Measurements from ENCODE around the gene ALOX12B. TPM values are rescaled to one million over a fixed set of nuclear protein-coding genes. Genes with fewer than 3 reads are reported as not detected.

The ALOX12B gene
- total and polyA plus RNA-seq, 2 of the 13 experiments (the other 11 are each of a cell fraction or from before 2014, with no cell fraction given), result 0.13 TPM; not detected in 1

- no peak for TF ChIP-seq ARID3A (IDR thresholded peaks at IDR 0.05; ENCODE audit: low read depth, low read length)
These were observed 16.0 kb downstream of the ALOX12B start (continued) for GRCh38 chr17:8071496-8071895.

GRCh38 chr17:8069587-8069860 is 18.0 kb downstream of the ALOX12B start:
- no peak overlapping the region for H2AFZ ChIP-seq (ENCODE audit: low read length)
- peaks cover 24% of the 10 kb centered on the region for H4K20me1 ChIP-seq (ENCODE audit: insufficient read depth, low read length)
- FAIRE-seq, result no peak
- intact Hi-C loops (cut with micrococcal nuclease; ENCODE audit: unreplicated experiment) (no loop called here), in situ Hi-C loops (cut with HindIII; ENCODE audit: extremely low pct_ligation_motif_present, low pct_unique_long_range_greater_than_20kb) (no loop called here)
- no TSS peak for BruUV-seq (replicated peaks)
- no peak for TF ChIP-seq ZHX1 (CRISPR knock-in tag; IDR thresholded peaks at IDR 0.05; ENCODE audit: low read depth)
- TF ChIP-seq POLR2A (IDR thresholded peaks at IDR 0.05; ENCODE audit: insufficient read depth in 1 of 2, low read depth in 2 of 2, low read length in 2 of 2), result 0 out of 4 replicates have a peak, but pooled peaks of 1 of the 2 experiments have one; percentile 17
- 0 out of 2 replicates have a peak, but pooled peaks have one; percentile 2 for TF ChIP-seq SKIL (CRISPR knock-in tag; IDR thresholded peaks at IDR 0.05; ENCODE audit: borderline replicate concordance)
- no peak for TF ChIP-seq ZNF138 (CRISPR knock-in tag; IDR thresholded peaks at IDR 0.05; ENCODE audit: low read depth)
- TF ChIP-seq CHD2 (IDR thresholded peaks at IDR 0.05; ENCODE audit: low read depth, low read length), result no peak
- no peaks in the 10 kb centered on the region; the same call in 1 of the 2 replicates for H3K4me1 ChIP-seq (ENCODE audit: insufficient read depth, low read length)
- H3K27ac ChIP-seq (ENCODE audit: extremely low read length, insufficient read depth, low read length), result no peak overlapping the region
- no peaks in the 10 kb centered on the region for H3K36me3 ChIP-seq (replicated peaks in 1 of 2; ENCODE audit: control insufficient read depth in 1 of 2, insufficient read depth in 2 of 2, low read length in 2 of 2)
- DNase-seq (ENCODE audit: low spot score), result no peak
- no peak overlapping the region for H3K4me3 ChIP-seq (replicated peaks in 1 of 3; ENCODE audit: insufficient read depth in 1 of 3, low read depth in 2 of 3, low read length in 3 of 3)
- 28% methylated on average over 3 of the region's 3 CpGs for WGBS (ENCODE audit: low lambda C conversion rate)
- ChIA-PET CTCF (ENCODE audit: low intra/inter-chr PET ratio, low total read pairs) (no interaction called here), POLR2A (interaction anchor here (0.8 to 2.2 kb wide), 2 partner anchors 10 to 13 kb away, joined by 3 to 7 read pairs; no protein-coding TSS in a partner anchor)
- H3K79me2 ChIP-seq (ENCODE audit: insufficient read depth, low read length), result no peaks in the 10 kb centered on the region
- no peak overlapping the region for H3K9ac ChIP-seq (ENCODE audit: insufficient read depth, low read depth, low read length)
- ATAC-seq, result no peak
- no peaks in the 10 kb centered on the region for H3K9me3 ChIP-seq (ENCODE audit: low read length)
- H3K4me2 ChIP-seq (ENCODE audit: low read depth, low read length), result no peak overlapping the region
- H3K27me3 ChIP-seq (ENCODE audit: control insufficient read depth in 1 of 2, insufficient read depth in 2 of 2, low read length in 2 of 2), result peaks cover 25 to 67% of the 10 kb centered on the region in 2 experiments

All from HepG2 (cell line).